K562 (cell line): ENCODE measurements around the gene DIS3L. TPM values are rescaled to one million over a fixed set of nuclear protein-coding genes. Genes with fewer than 3 reads are reported as not detected.

Source experiments
- BRD9 ChIP-seq: fragments of 450-650 bp; IDR thresholded peaks from 2 replicates; pipeline ENCODE4 v1.6.1; 2018; ENCODE audit warnings: low read depth; ENCODE audit not compliant: partially characterized antibody
- DNMT1 ChIP-seq: fragments of 450-650 bp; IDR thresholded peaks from 2 replicates; pipeline ENCODE4 v1.6.1; 2016; ENCODE audit warnings: antibody characterized with exemption, mild to moderate bottlenecking
- EHMT2 ChIP-seq: fragments of 450-650 bp; IDR thresholded peaks from 2 replicates; pipeline ENCODE4 v1.6.1; 2018; ENCODE audit warnings: antibody characterized with exemption
- ELF1 ChIP-seq: fragments of 200-800 bp; sonication (Bioruptor generic); IDR thresholded peaks from 2 replicates; pipeline ENCODE4 v1.6.1; 2016; ENCODE audit warnings: missing genetic modification characterization, missing compliant biosample characterization
- ETS1 ChIP-seq: conservative IDR thresholded peaks from 2 replicates; pipeline ENCODE4 v1.6.1; 2011; ENCODE audit warnings: low read depth, mild to moderate bottlenecking, low read length; ENCODE audit not compliant: control insufficient read depth
- KDM2B ChIP-seq: fragments of 250-450 bp; sonication (Bioruptor Pico); IDR thresholded peaks from 2 replicates; pipeline ENCODE4 v1.8.0; 2021; ENCODE audit warnings: mild to moderate bottlenecking, moderate library complexity
- KLF1 ChIP-seq: fragments of 450-650 bp; IDR thresholded peaks from 2 replicates; pipeline ENCODE4 v1.6.1; 2016; ENCODE audit warnings: missing genetic modification characterization, missing compliant biosample characterization
- MCM7 ChIP-seq, 2 experiments: fragments of 450-650 bp; IDR thresholded peaks; 2 replicates each; pipeline ENCODE4 v1.6.1; 2016 to 2018
- NFYB ChIP-seq: IDR thresholded peaks from 2 replicates; pipeline ENCODE4 v1.6.1; 2011; ENCODE audit warnings: mild to moderate bottlenecking, moderate library complexity; ENCODE audit not compliant: insufficient read length; ENCODE audit errors: extremely low read depth
- PTRF ChIP-seq: fragments of 450-650 bp; IDR thresholded peaks from 2 replicates; pipeline ENCODE4 v1.6.1; 2016; ENCODE audit warnings: mild to moderate bottlenecking, missing genetic modification characterization, missing compliant biosample characterization
- RBM14 ChIP-seq: fragments of 200-400 bp; formaldehyde crosslinking; IDR thresholded peaks from 2 replicates; pipeline ENCODE4 v1.6.1; 2018; ENCODE audit warnings: low read depth, mild to moderate bottlenecking, low read length, moderate library complexity, borderline replicate concordance; ENCODE audit not compliant: insufficient read depth
- ZBTB7A ChIP-seq: IDR thresholded peaks from 2 replicates; pipeline ENCODE4 v1.6.1; 2011; ENCODE audit warnings: low read depth, mild to moderate bottlenecking, low read length, moderate library complexity, borderline replicate concordance; ENCODE audit not compliant: control insufficient read depth
- ZFP30 ChIP-seq: fragments of 250-450 bp; sonication (Bioruptor Pico); IDR thresholded peaks from 2 replicates; pipeline ENCODE4 v1.8.0; 2022; ENCODE audit warnings: moderate library complexity, mild to moderate bottlenecking, inconsistent platforms, borderline replicate concordance
- ZNF280B ChIP-seq: fragments of 250-450 bp; sonication (Bioruptor Pico); IDR thresholded peaks from 2 replicates; pipeline ENCODE4 v1.5.1; 2021; ENCODE audit warnings: mild to moderate bottlenecking
- ZNF436 ChIP-seq: fragments of 250-450, 450-650 bp; sonication (Bioruptor Pico); formaldehyde crosslinking; IDR thresholded peaks from 2 replicates; pipeline ENCODE4 v1.7.0; 2020; ENCODE audit warnings: mild to moderate bottlenecking
- ZNF518B ChIP-seq: fragments of 250-450 bp; sonication (Bioruptor Pico); IDR thresholded peaks from 2 replicates; pipeline ENCODE4 v1.5.0; 2021; ENCODE audit warnings: mild to moderate bottlenecking, moderate library complexity
- ZNF639 ChIP-seq, 2 experiments: fragments of 200-800 bp in 1 of 2; sonication (Bioruptor generic) in 1 of 2; sonication (generic) in 1 of 2; formaldehyde crosslinking in 1 of 2; IDR thresholded peaks in 1 of 2; conservative IDR thresholded peaks in 1 of 2; 2 replicates each; pipeline versions ENCODE4 v1.5.0 to v1.6.1; 2016 to 2020; ENCODE audit warnings: missing compliant biosample characterization in 1 of 2, missing genetic modification characterization in 1 of 2, missing genetic modification reagents in 1 of 2
- polyA plus RNA-seq, 8 experiments: library from polyadenylated mRNA; depleted of rRNA in 4 of 8; stranded (reverse) in 5 of 8; unstranded in 3 of 8; fragments of >200 nt; fragmentation: Nextera tagmentation in 2 of 8; fragmentation: Illumina TruSeq in 1 of 8; extraction: Ambion mirVana in 2 of 8; extraction: Trizol in 1 of 8; gene quantifications; 2 replicates each; pipeline versions ENCODE4 v1.2.1 to v1.2.3, GENCODE V29; 2011 to 2014; ENCODE audit warnings: inconsistent platforms in 1 of 8, missing spikeins in 1 of 8
- total RNA-seq, 7 experiments: library from RNA; depleted of rRNA in 6 of 7; stranded (reverse); fragments of >200 nt in 6 of 7; fragmentation: Illumina TruSeq in 2 of 7; extraction: Trizol in 2 of 7; gene quantifications; 2 replicates each; pipeline versions ENCODE4 v1.2.1 to v1.2.3, GENCODE V29; 2011 to 2021; ENCODE audit warnings: low replicate concordance in 1 of 7

The DIS3L gene
- total and polyA plus RNA-seq, 9 of the 15 experiments (the other 6 are each of a cell fraction or from before 2014, with no cell fraction given) = 5.9 to 34.6 (median 16.9) TPM

GRCh38 chr15:66356359-66357236 lies 63.2 kb downstream of the DIS3L start, which contains the start of gene TIPIN (continued):
- TF ChIP-seq DNMT1 = no peak
- TF ChIP-seq BRD9 = peak; percentile 21
- no peak for TF ChIP-seq ZNF280B (CRISPR knock-in tag)
- TF ChIP-seq ZNF639 (CRISPR knock-in tag; conservative IDR thresholded peaks at IDR 0.05 in 1 of 2, IDR thresholded peaks at IDR 0.05 in 1 of 2) = no peak
- TF ChIP-seq ZNF436 (CRISPR knock-in tag) = no peak
- no peak for TF ChIP-seq ZNF518B (CRISPR knock-in tag)
- 0 out of 2 replicates have a peak, but pooled peaks have one; percentile 53 for TF ChIP-seq KLF1 (tag)
- no peak for TF ChIP-seq MCM7 (IDR thresholded peaks at IDR 0.05)
- peak; percentile 37; the same call in 1 of the 2 replicates for TF ChIP-seq ZBTB7A
- TF ChIP-seq ELF1 = peak; percentile 54; the same call in 1 of the 2 replicates
- no peak for TF ChIP-seq ZFP30
- no peak; the same call in 1 of the 2 replicates for TF ChIP-seq ETS1
- TF ChIP-seq PTRF (tag) = no peak
- peak; percentile 36 for TF ChIP-seq NFYB
- no peak for TF ChIP-seq KDM2B (CRISPR knock-in tag)
- TF ChIP-seq EHMT2 = no peak
- no peak for TF ChIP-seq RBM14
